PC-3 (cell line): ENCODE measurements around the gene SLC43A3.

Source experiments
- EZH2 ChIP-seq: fragments of 300-600 bp; sonication (generic); IDR thresholded peaks from one replicate; pipeline ENCODE4 v1.6.1; 2017; ENCODE audit warnings: antibody characterized with exemption, mild to moderate bottlenecking, low read length; ENCODE audit not compliant: unreplicated experiment
- EZH2phosphoT487 ChIP-seq: fragments of 300-600 bp; sonication (generic); IDR thresholded peaks from 2 replicates; pipeline ENCODE4 v1.6.1; 2018; ENCODE audit warnings: mild to moderate bottlenecking, antibody characterized with exemption, low read length, borderline replicate concordance
- TF ChIP-seq, protein P1 (sequence below): fragments of 300-600 bp; sonication (generic); conservative IDR thresholded peaks from 2 replicates; pipeline ENCODE4 v1.5.1; 2017; ENCODE audit warnings: antibody characterized with exemption, low read depth, mild to moderate bottlenecking, low read length

DNA sequence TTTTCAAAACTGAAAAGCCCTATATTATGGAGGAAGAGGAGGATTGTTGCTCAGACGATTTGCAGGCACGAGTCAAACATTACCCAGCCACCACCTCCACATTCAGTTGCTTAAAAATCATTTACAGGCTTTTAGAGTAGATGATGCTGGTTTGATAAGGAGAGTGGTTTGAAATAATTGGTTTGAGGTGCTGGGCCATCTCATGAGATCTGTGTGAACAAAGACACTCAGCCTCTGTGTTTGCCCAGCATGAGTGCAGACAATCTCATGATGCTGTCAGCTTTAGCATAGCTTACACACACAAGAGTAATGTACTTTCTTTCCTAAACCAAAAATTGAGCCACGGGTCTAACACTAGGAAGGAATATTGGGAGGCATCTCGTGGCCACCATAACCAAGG lies 4.3 kb downstream of the SLC43A3 start:
- TF ChIP-seq, protein P1, sequence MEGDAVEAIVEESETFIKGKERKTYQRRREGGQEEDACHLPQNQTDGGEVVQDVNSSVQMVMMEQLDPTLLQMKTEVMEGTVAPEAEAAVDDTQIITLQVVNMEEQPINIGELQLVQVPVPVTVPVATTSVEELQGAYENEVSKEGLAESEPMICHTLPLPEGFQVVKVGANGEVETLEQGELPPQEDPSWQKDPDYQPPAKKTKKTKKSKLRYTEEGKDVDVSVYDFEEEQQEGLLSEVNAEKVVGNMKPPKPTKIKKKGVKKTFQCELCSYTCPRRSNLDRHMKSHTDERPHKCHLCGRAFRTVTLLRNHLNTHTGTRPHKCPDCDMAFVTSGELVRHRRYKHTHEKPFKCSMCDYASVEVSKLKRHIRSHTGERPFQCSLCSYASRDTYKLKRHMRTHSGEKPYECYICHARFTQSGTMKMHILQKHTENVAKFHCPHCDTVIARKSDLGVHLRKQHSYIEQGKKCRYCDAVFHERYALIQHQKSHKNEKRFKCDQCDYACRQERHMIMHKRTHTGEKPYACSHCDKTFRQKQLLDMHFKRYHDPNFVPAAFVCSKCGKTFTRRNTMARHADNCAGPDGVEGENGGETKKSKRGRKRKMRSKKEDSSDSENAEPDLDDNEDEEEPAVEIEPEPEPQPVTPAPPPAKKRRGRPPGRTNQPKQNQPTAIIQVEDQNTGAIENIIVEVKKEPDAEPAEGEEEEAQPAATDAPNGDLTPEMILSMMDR: no peak
- no peak for TF ChIP-seq EZH2
- TF ChIP-seq EZH2phosphoT487: no peak
